T-helper 2 cell (primary cell): ENCODE data around the gene LCE3D.
"Not testable (repeated sequence)": the region's sequence is repeated elsewhere in the genome, so short reads cannot be mapped to it uniquely, and the experiment has no call there.

Experiments
- DNase-seq, 5 experiments: peaks; one replicate each; pipeline versions ENCODE4 v3.0.0 to v3.0.0-alpha.2; 2012 to 2022
- total RNA-seq, 2 donors: gene quantifications; one replicate each; lab custom pipeline; 2026; lab: John Stamatoyannopoulos, UW

Gene LCE3D, protein sequence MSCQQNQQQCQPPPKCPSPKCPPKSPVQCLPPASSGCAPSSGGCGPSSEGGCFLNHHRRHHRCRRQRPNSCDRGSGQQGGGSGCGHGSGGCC
- 0 reads per million in 2 donors for total RNA-seq

DNA sequence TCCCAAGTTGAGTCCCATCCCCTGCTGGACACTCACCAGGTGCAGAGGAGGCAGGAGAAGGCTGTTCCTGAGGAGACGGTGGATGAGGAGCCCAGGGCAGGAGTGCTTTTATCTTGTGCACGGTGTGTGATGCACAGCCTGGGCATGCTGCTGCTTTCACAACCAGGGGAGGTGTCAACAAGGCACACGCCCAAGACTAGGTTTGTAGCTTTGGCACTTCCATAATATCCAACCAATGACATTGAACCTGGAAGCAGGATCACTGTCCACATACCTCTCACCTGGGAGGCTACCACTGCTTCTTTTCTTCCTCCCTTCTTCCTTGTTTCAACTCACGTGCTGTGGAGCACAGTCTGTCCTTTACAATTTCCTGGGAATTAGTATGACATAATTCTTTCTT is at the start of gene LCE3D:
LCE3D (minus strand) TSS at position 84 of the 400 bp plus-strand sequence. CDS start 580 bp downstream, outside the sequence.
- no peak for DNase-seq

DNA sequence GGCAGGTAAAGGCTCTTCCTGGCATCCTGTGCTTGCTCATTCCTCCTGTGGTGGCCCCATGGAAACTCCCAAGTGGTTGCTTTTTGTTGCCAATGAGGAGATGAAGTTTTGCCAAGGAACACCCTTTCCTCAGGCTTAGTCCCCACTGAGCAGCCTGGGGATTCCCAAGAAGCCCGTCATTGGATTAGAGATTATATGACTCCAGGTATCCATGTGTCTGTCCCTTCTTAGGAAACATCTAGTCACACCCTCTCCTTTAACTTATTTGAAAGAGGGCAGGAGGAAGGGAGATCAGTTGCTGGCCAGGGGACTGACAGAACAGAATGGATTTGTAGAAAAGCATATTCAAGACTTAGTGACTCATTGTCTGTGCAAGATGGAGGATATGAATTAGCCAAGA is 46.4 kb upstream of the LCE3D start:
- no peak for DNase-seq

DNA sequence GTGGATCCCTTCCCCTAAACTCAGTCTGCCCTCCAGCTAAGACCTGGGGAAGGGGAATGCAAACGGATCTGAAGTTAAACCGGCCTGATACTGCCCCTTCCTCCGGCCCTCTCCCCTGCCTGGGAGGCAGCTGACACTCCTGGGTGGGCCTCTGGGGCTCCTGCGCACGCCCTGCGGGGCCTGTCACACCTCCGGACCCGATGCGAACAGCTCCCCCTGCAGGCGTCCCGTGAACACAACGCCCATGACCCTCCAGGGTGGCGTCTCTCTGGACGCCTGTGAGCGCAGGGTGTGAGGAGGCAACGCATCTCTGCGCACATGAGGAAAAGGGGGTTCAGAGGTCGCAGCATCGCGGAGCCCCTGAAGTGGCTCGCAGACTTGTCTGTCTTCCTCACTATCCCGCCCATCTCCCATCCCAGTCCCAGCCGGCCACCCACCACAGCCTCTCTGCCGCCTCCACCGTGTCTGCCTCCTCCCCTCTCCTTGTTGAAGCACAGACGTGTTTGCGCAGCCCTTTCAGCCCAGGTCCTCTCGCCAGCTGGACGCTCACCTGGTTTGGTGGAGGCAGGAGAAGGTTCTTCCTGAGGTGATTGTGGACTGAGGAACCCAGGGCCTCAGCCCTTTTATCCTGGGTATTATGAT is 43.0 kb upstream of the LCE3D start:
- DNase-seq, result peak in 1 of 5 experiments; percentile 35

DNA sequence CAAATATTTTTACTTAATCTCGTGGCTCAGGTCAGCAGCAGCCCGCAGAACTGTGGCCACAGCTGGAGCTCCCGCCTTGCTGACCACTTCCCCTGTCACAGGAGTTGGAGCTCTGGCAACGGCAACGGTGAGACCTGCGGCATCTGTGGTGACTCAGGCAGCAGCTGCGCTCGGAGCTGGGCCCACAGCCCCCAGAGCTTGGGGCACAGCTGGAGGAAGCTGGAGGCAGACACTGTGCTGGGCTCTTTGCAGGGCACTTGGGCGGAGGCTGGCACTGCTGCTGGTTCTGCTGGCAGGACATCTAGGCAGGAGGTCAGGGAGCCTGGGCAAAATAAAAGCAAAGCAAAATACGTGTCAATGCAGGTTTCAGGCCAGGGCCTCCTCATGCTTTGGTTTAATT is 42.5 kb upstream of the LCE3D start, which contains the start of gene LCE3A:
LCE3A (minus strand) TSS at position 301 of the 400 bp plus-strand sequence; CDS start at position 301, 0 bp downstream.
- DNase-seq, result peak in 1 of 5 experiments; percentile 46

DNA sequence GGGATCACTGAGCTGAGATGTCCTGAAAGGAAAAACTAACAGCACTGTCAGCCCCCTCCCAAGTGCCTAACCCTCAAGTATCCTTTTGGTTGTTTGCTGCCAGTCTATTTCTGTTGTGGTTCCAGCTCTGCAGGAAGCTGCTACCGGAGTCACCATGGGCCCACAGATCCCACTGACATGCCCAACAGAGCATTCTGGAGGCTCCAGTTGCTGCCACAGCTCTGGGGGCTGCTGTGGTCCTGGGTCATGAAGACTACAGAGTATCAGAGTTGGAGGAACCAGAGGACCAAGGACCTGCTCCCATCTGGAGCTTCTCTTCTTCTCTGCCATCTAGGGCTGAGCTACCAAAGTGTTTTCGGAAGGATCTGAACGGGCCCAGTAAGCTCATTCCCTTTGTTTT is 41.7 kb upstream of the LCE3D start:
- DNase-seq, result no peak

DNA sequence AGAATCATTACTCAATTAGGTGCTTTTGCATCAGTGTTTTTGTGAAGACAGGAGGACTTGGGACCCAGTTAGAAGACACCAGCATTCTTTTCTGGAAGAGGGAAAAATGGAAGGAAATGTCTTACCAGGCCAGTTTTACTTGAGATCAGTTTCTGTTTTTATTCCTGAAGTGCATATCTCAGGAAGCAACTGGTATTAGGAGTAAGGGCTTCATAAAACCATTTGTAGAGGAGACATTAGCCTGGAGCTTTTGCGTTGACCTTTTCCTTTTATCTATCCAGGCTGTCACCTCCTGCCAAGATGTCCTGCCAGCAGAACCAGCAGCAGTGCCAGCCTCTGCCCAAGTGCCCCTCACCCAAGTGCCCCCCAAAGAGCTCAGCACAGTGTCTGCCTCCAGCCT is 33.2 kb upstream of the LCE3D start, which contains the start of gene LCE3B:
LCE3B (plus strand) TSS at position 301 of the 400 bp plus-strand sequence; CDS start at position 301, 0 bp downstream.
- no peak for DNase-seq

DNA sequence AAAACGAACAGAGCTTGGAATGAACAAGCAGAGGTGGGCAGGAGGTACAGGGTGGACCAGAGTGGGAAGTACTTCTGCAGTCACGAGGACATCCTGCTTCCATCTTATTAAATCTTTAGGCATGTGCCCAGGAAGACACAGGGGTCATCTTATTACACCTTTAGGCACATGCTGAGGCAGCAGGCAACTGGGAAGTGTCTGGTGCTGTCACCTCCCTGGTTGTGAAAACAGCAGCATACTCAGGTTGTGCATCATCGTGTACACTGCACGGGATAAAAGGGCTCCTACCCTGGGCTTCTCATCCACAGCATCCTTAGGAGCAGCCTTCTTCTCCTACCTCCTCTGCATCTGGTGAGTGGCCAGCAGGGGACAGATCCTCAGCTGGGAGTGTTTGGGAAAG is 19.6 kb upstream of the LCE3D start, which contains the start of gene LCE3C:
LCE3C (plus strand) TSS at position 301 of the 400 bp plus-strand sequence. CDS start 498 bp downstream, outside the sequence.
- no peak for DNase-seq

DNA sequence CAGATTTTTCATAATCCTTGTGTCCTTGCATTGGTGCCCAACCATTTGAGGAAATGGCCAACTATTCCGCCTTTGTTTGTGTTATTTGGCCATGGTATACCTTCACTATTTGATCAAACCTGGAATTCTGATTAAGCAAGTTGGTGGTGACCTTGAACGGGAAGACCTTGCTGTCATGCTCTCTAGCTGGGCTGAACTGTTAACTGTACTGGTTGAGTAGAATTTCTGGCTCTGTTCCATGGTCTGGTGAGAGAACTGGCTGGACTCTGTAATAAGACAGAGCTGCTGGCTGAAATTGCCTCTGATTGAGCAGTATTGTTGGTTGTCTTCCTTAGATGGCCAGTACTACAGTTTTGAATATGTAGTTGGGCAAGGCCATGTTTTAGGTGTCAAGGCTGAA is 16.7 kb upstream of the LCE3D start:
- DNase-seq, result no peak

DNA sequence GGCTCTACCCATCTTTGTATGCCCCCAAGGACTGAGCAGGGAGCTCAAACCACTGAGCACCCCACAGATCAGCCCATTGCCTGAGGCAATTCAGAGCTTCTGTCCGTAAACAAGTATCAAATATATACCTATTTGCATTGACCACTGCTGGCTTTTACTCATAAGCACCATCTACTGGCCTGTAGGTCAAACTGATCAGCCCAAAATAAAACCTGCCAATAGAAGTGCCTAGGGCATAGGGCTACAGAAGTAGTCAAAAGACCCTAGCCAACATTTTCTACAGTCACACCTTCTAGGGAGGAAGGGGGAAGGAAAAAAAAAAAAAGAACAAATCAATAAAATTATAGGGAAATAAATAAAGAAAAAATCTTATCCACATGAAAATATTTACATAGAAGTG is 5.3 kb upstream of the LCE3D start:
- DNase-seq, result no peak

DNA sequence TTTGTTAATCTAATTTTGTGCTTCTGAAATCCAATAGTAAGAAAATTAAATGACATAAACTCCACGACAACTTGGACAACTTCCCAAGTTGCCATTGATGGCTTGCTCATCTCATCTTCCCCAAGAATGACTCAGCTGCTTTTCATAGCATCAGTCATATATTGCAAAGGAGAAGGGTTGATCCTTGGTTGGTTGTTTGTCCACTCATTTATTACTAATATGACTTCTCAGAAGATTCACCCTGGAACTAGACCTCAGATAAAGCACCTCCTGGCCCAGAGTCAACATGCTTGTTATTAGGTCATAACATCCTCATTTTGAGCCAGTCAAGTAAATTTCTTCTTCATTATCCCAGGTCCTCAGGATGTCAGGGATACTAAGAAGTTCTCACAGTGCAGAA is 2.3 kb upstream of the LCE3D start:
- no peak for DNase-seq

DNA sequence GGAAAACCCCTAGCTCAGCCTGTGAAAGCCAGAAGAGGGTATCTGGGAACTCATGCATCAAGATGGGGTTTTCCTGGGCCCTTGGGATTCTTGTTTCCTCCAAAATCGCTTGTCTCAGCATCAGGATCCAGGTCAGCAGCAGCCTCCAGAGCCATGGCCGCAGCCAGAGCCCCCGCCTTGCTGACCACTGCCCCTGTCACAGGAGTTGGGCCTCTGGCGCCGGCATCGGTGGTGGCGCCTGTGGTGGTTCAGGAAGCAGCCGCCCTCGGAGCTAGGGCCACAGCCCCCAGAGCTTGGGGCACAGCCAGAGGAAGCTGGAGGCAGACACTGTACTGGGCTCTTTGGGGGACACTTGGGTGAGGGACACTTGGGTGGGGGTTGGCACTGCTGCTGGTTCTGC is 790 bp downstream of the LCE3D start:
- DNase-seq, result not testable (repeated sequence)

DNA sequence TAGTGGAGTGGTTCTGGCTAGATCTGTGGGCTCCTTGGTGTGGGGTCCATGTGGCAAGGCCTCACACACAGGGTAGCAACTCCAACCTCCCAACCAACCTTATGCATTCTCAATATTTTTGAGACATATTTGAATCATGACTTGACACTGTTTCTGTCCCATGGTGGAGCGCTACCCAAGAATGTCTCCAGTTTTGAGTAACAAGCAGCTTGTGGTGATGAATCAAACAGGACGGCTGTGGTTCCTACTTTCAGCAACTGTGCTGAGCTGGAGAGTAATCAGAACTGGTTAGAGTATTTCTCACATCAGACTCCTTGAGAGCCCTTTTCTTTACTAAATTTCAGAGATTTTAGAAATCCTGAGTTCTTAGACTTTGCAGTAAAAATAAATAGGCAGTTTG is 3.1 kb downstream of the LCE3D start:
- peak in 1 of 5 experiments; percentile 88 for DNase-seq

DNA sequence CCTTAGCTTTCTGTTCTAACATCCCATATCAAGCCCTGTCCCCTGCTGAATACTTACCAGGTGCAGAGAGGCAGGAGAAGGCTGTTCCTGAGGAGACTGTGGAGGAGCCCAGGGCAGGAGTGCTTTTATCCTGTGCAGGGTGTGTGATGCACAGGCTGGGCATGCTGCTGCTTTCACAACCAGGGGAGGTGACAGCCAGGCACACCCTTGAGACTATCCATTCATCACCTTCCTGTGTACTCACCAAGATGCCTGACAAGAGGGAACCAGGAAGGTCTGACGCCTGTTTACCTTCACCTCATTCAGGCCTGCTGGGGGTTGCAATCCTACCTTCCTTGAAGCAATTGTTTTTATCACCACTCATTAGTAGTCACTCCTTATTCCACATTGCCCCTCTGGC is 13.6 kb downstream of the LCE3D start, which contains the start of gene LCE3E:
LCE3E (minus strand) TSS at position 100 of the 400 bp plus-strand sequence. CDS start 572 bp downstream, outside the sequence.
- no peak for DNase-seq

DNA sequence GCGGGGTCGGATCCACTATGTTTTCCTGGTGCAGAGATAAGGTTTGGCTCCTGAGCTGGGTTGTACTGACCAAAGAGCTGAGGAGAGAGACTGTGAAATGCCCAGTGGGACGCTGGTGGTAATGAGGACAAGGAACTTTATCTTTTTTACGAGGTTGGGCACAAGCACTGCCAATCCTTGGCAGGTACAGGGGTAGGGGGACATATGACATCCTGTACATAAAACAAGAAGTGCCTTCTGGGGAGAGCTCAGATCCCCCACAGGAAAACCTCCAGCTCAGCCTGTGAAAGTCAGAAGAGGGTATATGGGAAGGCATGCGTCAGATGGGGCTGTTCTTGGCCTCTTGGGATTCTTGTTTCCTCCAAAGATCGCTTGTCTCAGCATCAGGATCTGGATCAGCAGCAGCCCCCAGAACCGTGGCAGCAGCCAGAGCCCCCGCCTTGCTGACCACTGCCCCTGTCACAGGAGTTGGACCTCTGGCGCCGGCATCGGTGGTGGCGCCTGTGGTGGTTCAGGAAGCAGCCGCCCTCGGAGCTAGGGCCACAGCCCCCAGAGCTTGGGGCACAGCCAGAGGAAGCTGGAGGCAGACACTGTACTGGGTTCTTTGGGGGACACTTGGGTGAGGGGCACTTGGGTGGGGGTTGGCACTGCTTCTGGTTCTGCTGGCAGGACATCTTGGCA is 14.6 kb downstream of the LCE3D start:
- no peak for DNase-seq

DNA sequence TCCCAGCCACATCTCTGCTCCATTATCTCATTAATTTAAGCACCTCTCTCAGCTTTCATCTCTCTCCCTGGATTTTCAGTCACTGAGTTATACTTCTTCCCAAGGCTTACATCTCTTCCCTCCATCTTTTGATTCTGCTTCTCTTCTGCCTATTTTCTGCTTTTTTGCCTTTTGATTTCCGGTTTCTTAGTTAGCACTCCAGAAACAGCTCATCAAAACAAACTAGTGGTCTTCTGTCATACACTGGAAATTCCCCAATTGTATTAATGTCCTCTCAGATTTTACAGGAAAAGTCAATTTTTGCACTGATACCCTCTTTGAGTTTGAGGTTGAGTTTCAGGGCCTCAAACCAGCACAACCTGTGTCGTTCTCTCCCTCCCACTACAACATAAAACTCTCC is 15.2 kb downstream of the LCE3D start:
- peak in 1 of 5 experiments; percentile 29 for DNase-seq

DNA sequence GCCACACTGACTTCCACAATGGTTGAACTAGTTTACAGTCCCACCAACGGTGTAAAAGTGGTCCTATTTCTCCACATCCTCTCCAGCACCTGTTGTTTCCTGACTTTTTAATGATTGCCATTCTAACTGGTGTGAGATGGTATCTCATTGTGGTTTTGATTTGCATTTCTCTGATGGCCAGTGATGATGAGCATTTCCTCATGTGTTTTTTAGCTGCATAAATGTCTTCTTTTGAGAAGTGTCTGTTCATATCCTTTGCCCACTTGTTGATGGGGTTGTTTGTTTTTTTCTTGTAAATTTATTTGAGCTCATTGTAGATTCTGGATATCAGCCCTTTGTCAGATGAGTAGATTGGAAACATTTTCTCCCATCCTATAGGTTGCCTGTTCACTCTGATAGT is 32.0 kb downstream of the LCE3D start:
- not testable (repeated sequence) for DNase-seq

DNA sequence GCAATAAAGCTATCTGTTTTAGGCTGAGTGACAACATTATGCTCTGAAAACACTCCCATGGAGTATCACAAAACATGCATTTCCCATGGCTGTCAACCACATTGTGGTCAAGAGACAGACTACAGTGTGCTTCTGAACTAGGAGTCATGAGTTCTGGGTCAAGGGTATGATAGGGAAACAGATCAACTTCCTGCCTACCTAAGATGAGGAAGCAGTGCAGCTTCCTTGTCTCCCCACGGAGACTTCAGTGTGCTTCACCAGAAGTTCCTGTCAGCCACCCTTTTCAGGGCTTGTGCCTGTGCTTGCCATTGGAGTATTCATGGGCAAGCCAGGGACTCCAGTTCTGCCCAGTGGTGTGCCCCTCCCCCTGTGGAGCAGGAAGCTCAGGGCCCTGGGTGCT is 33.6 kb downstream of the LCE3D start:
- no peak for DNase-seq

DNA sequence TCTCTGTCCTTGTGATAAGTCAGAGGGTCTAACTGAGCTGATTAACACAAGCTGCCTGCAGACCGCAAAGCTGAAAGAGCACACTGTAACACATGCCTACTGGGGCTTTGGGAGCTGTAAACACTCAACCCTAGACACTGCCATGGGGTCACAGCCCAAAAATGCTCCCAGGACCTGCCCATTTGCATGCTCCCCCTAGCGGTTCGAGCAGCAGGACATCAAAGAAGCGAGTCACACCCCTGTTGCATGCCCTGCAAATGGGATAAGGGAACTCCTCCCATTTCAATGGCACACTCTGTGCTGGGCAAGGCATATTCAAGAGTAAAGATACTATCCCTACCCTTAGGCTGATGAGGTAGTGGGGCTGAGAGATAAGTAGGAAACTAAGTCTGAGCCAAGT is 36.5 kb downstream of the LCE3D start:
- DNase-seq, result peak in 1 of 5 experiments; percentile 7

DNA sequence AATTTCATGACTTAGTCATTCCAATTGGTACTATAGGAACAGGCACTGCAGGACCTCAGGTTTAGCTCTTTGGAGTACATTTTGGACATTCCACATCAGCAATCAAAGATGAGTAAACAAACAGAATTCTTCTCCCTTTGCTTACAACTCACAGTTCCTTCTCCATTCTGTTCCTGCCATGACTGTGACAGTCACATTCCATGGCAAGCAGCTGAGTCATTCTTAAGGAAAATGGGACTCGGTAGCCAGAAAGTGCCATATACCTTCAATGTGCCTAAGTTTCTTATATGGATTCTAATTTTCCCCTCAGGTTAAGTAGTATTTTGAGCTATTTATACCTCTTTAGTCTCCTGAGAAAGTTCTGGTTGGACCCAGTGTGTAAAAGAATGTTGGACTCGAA is 40.4 kb downstream of the LCE3D start:
- no peak for DNase-seq

DNA sequence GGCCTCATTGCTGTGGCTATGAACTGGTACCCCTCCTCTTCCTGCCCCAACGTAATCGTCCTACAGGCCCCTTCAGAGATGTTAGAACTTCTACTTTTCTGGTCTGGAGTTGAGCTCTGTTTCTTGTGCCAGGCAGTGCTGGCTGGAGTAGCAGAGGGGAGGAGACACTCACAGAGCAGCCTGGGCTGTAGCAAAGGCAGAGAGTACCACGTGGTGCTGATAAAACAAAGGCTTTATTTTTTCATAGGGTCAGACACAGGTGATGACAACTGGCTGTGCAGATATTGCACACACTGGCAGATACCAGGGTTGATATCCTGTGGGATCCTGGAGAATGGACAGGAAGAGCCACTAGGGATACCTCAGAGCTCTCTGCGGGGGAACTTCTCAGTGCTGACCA is 42.8 kb downstream of the LCE3D start:
- no peak for DNase-seq

DNA sequence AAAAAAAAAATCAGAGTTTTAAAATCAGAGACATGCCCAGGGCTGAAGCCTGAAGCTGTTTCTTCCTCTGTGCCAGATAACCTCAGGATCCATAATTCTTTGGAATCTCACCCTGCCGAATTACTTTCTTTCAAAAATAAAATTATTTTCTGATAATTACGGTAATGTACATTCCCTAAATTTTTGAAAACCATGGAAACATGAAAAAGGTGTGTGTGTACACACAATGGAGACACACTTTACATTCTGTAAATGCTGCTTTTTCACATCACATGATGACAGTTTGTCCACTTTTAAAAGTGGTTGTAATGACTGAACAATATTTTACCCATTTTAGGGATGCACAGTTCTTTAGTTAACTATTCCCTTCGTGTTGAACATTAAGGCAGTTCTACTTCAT is 44.5 kb downstream of the LCE3D start:
- DNase-seq, result no peak

DNA sequence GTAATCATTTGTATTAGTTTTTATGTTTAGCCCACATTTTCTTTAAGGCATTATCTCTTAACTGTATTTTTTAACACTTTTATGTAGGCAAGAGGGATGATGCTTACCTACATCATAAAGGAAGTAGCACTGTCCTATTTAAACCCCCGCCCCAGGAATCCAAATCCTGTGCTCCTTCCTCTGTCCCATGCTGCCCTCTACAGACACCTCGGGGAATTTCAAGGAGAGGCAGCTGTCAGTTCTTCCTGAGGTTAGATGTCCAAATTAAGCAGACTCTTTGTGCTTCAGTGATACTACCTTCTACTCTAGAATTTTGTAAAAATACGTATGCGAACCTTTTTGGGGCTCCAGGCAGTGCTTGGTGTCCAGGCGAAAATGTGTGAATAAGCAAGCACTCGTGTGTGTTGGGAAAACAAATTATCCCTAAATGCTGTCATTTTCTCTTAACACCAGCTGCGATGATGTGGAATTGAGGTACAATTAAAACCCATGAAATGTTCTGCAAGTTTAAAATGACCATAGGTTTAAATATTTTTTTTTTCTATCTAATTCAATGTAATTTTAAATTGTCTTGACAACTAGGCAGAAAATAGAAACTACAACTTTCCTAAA is 46.9 kb downstream of the LCE3D start:
- DNase-seq, result peak in 1 of 5 experiments; percentile 12
